Hematopoietic multipotent progenitor cell (in vitro differentiated cells): Measurements from ENCODE around the gene MEGF8. TPM values are rescaled to one million over a fixed set of nuclear protein-coding genes. Genes with fewer than 3 reads are reported as not detected.
A peak's percentile ranks its signal among the peaks of the same experiment; 100 is the strongest.

Source experiments
- DNase-seq, 3 donors: peaks; one replicate each; pipeline ENCODE4 v3.0.0-alpha.2; 2011 to 2015; ENCODE audit warnings: low read depth in 2 of 3, low spot score in 2 of 3
- total RNA-seq: library from RNA; depleted of rRNA; stranded (reverse); fragments of >200 nt; gene quantifications from one replicate; pipeline ENCODE4 v1.2.3, GENCODE V29; 2012

MEGF8 gene
- total RNA-seq, 1 donor: 17.2 TPM

DNA sequence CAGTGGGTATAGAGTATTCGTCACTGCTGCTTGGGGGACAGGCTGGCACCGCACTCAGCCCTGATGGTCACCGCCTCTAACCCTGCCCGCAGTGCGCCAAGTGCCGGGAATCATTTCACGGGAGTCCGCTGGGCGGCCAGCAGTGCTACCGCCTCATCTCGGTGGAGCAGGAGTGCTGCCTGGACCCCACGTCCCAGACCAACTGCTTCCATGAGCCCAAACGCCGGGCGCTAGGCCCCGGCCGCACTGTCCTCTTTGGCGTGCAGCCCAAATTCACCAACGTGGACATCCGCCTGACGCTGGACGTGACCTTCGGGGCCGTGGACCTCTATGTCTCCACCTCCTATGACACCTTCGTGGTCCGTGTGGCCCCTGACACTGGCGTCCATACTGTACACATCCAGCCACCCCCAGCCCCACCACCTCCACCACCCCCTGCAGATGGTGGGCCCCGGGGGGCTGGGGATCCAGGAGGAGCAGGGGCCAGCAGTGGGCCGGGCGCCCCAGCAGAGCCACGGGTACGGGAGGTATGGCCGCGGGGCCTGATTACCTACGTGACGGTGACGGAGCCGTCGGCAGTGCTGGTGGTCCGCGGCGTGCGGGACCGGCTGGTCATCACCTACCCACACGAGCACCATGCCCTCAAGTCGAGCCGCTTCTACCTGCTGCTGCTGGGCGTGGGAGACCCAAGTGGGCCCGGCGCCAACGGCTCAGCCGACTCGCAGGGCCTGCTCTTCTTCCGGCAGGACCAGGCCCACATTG is 50.2 kb downstream of the MEGF8 start:
- no peak for DNase-seq

DNA sequence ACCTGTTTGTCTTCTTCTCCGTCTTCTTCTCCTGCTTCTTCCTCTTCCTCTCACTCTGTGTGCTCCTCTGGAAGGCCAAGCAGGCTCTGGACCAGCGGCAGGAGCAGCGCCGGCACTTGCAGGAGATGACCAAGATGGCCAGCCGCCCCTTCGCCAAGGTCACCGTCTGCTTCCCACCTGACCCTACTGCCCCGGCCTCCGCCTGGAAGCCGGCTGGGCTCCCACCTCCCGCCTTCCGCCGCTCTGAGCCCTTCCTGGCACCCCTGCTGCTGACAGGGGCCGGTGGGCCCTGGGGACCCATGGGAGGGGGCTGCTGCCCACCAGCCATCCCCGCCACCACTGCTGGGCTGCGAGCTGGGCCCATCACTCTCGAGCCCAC is 50.7 kb downstream of the MEGF8 start:
- DNase-seq: no peak

DNA sequence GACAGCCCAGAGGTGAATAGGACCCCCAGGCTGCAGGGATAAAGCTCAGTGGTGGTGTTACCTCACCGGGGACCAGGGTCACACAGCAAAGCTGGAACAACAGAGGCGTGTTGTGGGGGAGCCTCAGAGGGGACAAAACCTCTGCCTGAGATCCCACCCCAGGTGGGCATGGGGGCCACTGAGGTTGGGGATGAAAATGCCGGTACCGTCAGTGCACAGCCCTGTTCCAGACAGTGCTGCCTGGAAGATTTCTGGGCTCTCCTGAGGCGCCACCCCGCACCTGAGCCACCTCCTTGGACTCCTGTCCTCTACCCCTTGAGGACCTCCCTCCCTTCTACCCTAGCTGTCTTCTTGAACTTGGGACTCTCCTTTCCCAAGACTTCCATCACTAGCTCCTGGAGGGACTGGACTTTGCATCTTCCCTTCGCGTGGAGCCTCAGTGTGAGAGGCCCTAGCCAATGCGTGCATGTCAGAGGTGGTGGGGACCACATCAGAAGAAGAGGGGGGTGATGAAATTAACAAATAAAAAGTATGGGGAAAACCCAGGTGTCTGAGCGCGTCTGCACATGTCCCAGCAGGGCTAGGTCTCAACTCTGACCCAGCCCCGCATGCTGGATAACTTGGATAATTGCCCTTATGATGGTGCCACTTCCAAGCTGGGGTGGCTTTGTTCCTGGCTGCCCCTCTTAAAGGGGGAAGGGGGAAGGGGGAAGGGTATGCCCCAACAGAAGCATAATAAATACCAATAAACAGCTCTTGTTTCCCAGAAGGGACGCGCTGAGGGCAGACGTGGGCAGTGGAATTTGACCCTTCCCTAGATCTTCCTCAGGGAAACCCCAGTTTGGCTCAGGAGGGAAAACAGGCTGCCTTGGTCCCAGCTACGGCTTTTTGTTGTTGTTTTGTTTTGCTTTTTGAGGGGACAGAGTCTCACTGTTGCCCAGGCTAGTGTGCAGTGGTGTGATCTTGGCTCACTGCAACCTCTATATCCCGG is 53.1 kb downstream of the MEGF8 start:
- no peak for DNase-seq

DNA sequence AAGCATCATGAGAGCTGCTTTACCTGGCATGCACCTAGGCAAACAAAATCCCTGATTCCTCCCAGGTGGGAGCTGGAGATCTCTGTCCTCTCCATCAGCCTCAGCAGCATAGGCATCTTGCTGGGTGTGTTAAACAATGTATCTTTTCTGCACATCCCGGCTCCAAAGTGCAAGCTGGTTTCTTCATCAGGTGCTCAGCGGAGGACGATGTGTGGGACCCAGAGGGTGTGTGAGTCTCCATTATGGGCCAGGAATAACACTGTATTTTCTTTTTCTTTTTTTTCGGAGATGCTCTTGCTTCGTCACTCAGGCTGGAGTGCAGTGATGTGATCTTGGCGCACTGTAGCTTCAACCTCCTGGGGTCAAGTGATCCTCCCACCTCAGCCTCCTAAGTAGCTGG is 54.7 kb downstream of the MEGF8 start:
- DNase-seq: no peak

DNA sequence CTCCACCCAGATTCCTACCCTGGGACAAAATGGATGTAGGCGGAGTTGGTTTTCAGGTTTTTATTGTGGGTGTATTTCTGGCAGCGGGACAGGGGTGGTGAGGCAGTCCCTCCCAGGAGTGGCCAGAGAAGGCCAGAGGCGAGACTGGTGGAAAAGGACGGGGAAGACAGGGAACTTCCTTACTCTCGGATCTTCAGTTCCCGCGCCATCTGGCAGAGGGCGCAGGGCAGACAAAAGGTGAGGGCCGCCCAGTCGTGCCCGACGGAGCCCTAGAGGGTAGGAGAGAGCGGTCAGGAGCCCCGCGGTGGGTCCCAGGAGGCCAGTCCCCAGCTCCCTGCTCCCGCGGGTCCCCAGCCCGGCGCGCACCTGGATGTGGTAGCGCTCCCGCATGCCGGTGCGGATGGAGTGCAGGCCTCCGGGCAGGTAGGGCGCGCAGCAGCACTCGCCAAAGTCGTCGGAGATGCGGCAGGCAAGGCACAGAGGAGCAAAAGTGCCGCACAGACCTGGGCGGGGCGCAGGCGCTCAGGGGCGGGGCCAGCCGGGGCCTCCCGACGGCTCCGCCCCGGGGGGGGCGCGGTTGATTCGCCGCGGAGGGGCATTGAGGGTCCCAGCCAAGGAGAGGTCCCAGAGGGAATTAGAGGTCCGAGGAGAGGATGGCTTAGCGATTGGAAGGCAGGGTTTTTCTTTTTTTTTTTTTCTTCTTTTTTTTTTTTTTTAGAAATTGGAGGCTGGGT is 61.7 kb downstream of the MEGF8 start:
- DNase-seq: peak; percentile 35 to 74 (median 72)

DNA sequence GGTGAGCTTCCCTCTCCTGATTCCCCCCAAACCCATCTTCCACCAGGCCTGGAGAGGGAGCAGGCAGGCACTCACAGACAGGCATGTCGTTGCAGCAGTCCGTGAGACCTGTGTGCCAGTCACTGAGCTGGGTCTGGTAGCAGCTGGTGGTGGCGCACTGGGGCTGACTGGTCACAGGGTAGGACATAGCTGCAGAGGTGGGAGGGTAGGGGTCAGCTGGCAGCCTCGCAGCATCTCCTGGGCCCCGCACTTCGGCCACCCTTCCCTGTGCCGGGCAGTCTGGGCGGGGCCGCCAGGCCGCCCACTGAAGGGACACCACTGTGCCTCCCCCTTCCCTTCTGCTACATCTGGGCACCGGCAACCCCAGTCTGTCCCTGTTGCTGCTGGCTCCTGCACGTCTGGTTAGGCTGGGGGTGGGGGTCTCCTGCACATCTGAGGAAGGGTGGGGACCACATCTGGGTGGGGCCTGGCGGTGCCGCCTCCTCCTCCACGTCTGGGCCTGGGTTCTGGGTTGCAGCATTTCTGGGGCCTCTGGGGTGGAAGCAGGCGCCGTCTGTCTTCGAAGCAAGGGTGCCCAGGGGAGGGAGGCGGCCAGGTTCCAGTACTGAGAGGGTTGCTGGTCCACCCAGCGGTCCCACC is 63.5 kb downstream of the MEGF8 start:
- no peak for DNase-seq

DNA sequence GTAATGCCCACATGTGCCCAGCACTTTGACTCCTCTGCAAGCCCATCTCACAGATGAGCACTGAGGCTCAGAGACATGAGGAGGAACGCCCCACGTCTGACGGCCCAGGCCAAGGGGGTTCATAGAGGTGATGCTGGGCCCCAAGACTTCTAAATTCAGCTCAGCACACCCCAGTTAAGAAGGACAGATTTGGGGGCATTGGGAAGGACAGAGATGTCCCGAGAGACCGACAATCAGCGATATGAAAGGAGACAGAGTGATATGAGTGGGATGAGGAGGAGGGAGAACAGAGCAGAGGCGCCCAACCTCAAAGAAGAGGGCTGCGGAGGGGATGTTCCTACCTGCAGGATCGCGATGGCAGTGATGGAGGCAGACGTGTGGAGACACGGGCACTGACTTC is 64.5 kb downstream of the MEGF8 start, which contains the start of gene CNFN:
Gene CNFN (minus strand): TSS at position 399 of the 400 bp plus-strand sequence. CDS start 1,260 bp downstream, outside the sequence.
- DNase-seq: no peak

DNA sequence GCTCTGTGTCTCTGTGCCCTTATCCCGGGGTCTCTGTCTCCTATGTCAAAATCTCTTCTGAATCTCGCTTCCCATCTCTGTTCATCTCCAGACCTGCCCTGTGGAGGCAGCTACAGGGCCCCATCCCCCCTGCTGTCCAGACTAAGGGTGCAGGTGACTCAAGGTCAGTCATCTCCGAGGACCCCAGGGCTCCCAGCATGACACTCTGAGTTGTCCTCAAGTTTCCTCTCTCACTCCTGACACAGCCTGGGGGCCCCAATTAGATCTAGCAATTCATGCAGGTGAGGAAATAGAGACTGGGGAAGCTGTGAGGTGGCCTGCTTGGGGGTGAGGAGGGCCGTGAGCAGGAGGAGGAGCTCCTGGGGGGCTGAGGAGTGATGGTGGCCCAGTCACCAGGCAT is 66.7 kb downstream of the MEGF8 start:
- no peak for DNase-seq

DNA sequence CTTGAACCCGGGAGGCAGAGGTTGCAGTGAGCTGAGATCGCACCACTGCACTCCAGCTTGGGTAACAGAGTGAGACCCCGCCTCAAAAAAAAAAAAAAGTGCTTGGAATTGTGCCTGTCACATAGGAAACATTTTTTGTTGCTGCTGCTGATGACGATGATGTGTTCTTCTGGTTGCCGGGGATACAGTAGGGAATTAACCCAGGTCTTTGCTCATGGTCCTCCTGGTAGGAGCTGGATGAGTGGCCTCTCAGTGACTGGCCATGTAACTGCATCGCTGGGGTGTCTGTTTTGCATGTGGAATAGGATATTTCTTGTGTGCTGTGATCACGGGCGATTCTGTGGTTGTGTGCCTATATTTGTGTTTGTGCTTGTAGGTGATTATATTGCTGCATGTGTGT is 69.3 kb downstream of the MEGF8 start:
- DNase-seq: no peak

DNA sequence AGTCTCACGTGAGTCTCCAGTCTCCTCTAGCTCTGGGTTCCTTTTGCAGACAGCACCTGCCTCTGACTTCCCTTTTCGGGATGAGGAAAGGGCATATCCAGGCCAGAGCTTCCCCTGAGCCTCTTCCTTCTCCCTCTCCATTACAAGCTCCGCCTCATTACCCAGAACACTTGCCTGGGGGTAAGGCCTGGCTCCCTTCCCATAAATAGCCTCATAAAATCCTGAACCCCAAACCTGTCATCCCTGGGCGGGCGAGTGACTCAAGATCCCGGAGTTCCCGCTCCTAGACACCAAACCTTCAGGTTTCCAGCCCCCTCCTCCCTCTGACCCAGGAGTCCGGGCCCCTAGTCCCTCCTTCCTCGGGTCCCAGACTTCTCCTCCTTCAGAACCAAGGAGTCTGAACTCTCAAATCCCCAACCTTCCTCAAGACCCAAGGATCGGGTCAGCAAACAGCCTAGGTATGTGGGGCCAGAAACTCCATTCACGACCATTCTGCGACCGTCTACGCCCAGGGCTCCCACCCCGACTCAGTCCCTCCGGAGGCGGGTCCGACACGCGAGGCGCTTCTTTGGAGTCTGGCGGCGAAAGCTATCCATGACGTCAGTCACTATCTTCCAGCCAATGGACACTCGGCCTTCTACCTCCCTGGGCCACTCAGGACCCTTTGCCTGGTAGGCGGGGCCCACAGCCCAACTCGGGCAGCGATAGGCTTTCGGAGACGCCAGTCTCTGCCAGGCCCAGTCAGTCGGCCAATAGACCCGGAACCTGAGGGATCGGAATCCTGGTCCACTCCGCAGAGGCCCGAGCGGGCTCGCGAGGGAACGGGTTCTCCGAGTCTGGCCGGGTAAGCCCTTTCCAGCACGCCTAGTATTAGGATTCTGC is 71.2 kb downstream of the MEGF8 start:
- DNase-seq: peak; percentile 63 to 99 (median 97)

DNA sequence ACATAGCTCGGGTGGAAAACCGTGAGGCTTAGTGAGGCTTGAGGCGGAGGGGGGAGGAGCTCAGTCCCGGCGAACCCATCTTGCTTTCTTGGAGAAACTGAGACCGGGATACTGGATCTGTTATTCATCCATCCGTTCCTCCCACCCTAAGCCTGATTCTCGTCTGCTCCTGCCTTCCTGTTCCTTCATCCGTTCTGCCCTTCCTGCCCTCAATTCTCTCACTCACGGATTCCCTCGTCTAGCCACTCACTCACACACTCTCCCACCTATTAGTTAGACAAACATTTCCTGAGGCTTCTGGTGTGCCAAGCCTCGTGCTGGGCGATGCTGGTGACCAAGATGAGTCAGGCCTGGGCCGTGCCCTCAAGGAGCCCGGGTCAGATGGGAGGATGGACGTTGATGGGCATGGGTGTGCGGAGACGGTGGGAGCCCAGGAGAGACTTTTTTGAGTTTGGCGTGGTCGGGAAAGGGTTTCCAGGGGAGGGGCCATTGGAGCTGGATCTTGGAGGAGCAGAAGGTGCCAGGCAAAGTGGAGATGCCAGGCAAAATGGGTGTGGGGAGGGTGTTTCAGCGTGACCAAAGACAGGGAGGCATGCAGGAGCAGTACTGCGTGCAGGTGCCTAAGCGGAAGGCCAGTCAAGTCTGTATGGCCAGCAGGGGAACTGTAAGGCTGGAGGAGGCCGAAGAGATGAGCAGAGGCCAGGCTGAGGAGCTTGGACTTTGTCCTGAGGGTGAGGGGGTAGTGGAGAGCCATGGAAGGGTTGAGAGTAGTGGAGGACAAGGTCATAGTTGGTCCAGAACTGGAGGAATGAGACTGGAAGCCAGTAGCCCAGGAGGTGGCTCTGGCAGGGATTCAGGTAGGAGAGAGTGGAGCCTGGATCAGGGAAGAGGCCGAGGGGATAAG is 72.1 kb downstream of the MEGF8 start:
- peak in 1 of 3 donors; percentile 32 for DNase-seq

DNA sequence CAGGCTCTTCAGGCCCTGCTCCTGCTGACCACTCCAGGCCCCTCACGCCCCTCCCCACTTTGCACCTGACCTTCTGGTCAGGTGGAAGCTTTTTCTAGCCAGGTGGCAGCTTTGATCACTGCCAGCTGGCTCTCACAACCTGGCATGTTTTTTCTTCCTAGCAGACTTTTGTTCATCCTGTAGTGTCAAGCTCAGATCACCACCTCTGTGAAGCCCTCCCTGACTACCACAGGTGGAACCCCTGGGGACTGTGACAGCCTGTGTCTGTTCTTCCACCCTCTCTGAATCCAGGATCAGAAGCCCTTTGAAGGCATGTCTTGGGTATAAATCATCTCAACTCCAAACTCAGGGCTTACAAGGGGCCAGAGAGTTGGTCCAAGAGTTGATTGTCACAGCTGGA is 75.0 kb downstream of the MEGF8 start:
- no peak for DNase-seq

DNA sequence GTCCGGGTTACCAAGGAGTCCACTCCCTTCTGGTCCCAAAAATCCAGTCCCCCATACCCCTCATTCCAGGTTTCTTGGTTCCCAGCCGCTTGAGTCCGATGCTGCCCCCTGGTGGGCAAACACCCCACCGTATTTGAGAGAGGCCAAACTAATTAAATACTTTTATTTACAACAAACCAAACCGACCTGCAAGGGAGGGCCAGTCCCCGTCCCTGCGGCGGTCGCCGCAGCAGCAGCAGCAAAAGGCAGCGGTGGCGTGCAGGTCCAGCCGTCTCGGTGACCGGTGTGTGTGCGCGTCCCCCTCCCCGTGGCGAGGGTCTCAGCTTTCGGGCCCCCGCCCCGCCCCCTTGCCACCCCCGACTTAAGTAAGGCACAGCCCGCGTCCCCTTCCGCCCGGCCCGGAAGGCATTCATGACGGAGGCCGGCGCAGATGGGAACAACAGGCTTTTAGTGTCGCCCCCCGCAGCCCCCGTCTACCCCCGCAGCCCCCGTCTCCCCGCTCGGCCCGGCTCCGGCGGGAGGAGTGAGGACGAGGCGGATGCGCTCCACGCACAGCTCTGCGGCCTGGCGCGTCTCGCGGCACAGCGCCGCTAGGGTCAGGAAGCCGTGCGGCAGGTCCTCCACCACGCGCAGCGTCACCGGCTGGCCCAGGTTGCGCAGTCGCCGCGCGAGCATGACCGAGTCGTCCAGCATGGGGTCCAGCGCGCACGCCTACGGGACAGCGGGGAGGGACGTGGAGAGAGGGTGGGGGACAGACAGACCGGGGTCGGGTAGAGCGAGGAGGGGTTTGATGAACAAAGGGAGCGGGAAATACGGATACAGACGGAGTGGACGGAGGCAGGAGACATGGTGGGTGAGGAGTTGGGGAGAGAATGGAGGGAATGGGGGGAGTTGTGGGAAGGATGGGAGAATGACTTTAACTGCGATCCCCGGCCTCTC is 76.2 kb downstream of the MEGF8 start:
- peak; percentile 56 to 87 (median 76) for DNase-seq

DNA sequence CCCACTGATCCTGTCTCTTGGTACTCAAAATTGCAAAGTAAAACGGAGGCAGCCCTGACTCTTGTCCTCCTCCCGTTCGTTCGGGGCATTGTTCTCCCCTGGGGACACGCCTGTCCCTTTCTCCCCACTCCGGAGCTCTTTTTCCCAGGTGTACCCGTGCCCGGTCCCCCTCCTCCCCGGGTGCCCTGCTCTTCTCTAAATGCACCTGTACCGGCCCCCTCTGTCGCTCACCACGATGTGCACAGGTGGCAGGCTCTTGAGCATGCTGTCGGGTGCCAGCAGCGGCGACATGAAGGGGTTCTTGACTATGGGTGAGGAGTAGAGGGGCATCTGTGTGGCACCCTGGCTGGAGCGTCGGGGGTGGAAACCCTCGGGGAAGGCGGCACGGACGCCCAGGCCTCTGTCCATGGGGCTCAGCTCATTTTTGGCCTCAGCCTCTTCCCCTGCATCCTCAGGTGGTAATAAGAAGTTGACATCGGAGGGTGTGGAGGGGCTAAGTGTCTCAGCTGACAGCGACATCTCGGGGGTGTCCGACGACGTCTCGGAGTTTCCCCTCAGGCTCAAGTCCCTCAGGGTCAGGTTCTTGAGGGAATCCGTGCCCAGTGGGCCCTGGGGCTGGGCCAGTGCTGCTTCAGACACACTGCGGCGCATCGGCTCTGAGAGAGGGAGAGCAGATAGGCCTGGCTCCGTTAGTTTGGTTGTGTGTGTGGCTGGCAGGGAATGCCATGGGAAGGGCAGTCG is 77.1 kb downstream of the MEGF8 start:
- no peak for DNase-seq

DNA sequence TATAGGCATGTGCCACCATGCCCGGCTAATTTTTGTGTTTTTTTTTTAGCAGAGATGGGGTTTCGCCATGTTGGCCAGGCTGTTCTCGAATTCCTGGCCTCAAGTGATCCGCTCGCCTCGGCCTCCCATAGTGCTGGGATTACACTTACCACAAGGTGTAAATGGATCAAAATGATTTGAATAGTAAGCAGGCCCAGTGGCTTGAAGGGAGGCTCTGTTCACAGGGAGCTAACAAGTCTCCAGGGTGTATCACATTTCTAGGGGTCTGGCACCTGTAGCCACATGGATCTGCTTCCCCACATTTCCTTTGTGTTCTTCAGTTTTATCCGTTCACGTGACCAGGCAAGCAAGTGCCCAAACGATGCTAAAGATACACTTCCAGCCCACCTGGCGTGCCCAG is 78.2 kb downstream of the MEGF8 start:
- no peak for DNase-seq

DNA sequence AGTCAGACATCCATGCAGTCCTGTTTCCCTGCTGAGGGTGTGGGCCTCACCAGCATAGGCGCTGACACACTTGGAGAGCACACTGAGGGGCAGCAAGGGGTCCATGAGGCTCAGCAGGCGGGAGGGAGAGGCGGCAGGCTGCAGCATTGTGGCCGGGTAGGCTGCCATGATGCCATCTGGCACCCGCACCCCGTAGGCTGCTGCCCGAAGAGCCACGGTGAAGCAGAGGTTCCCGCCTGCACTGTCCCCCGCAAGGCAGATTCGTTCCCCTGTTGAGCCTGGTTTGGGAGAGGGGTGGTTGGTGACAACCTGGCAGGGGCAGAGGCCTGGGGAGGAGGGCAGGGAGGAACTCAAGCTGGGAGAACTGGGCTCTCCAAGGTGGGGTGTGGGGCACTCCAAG is 80.7 kb downstream of the MEGF8 start:
- no peak for DNase-seq
